NT2/D1 (cell line): Measurements from ENCODE around the gene FDCSP.

Source experiments
- SUZ12 ChIP-seq: IDR thresholded peaks from 2 replicates; pipeline ENCODE4 v1.6.1; 2011; ENCODE audit not compliant: insufficient read length, insufficient read depth; ENCODE audit errors: extremely low read depth
- YY1 ChIP-seq: IDR thresholded peaks from 2 replicates; pipeline ENCODE4 v1.6.1; 2011; ENCODE audit not compliant: insufficient read length, insufficient read depth

- TF ChIP-seq YY1 = no peak
- no peak for TF ChIP-seq SUZ12
Measured at GRCh38 chr4:70181864-70182263, 44.1 kb upstream of the FDCSP start.
